IMR-90 (cell line): ENCODE results near the gene CFAP61. TPM values are rescaled to one million over a fixed set of nuclear protein-coding genes. Genes with fewer than 3 reads are reported as not detected.

Source experiments
- ATAC-seq: fragments of 200-7000 bp; cut with Tn5 transposase; 2 replicates; pipeline ENCODE4 v1.9.1; 2020; ENCODE audit warnings: low read depth, mild to moderate bottlenecking, moderate library complexity
- BruUV-seq: library from RNA; stranded (reverse); fragments of 400-500 nt; replicated peaks from 2 replicates; lab custom pipeline; 2021; lab: Mats Ljungman, UMichigan
- CTCF ChIA-PET: fragments of 300-600 bp; formaldehyde crosslinking; extraction: SDS; loops from one replicate; lab custom pipeline; 2021; ENCODE audit warnings: antibody characterized with exemption; lab: Yijun Ruan, JAX
- POLR2A ChIA-PET: fragments of 300-600 bp; sonication (Branson Sonifier 250); formaldehyde crosslinking; loops from one replicate; lab custom pipeline; 2022; ENCODE audit warnings: antibody characterized with exemption; ENCODE audit not compliant: unreplicated experiment; lab: Charles Lee
- DNase-seq: peaks from one replicate; pipeline ENCODE4 v3.0.0; 2013
- H2AFZ ChIP-seq: replicated peaks from 2 replicates; pipeline ENCODE3; 2013; ENCODE audit warnings: low read length, mild to moderate bottlenecking; ENCODE audit not compliant: poor library complexity
- H2AK5ac ChIP-seq: 2 replicates; pipeline ENCODE4 v1.6.1; 2013; ENCODE audit warnings: low read depth, low read length, inconsistent platforms
- H2AK9ac ChIP-seq: replicated peaks from 2 replicates; pipeline ENCODE3; 2013; ENCODE audit warnings: mild to moderate bottlenecking, low read depth, low read length, moderate library complexity; ENCODE audit not compliant: poor library complexity
- H2BK120ac ChIP-seq: 2 replicates; pipeline ENCODE4 v1.6.1; 2013; ENCODE audit warnings: low read depth, low read length, inconsistent platforms
- H2BK15ac ChIP-seq: 3 replicates; pipeline ENCODE4 v1.6.1; 2013; ENCODE audit warnings: low read depth, low read length, inconsistent platforms
- H2BK20ac ChIP-seq: 2 replicates; pipeline ENCODE4 v1.6.1; 2013; ENCODE audit warnings: low read depth, mild to moderate bottlenecking, inconsistent platforms, low read length, moderate library complexity
- H2BK5ac ChIP-seq: 2 replicates; pipeline ENCODE4 v1.6.1; 2013; ENCODE audit warnings: mild to moderate bottlenecking, low read depth, low read length, inconsistent platforms; ENCODE audit not compliant: poor library complexity, severe bottlenecking
- H3K14ac ChIP-seq: replicated peaks from 2 replicates; pipeline ENCODE4 v1.6.1; 2013; ENCODE audit warnings: low read depth, low read length, inconsistent platforms
- H3K18ac ChIP-seq: 2 replicates; pipeline ENCODE4 v1.6.1; 2013; ENCODE audit warnings: low read depth, low read length, control low read depth
- H3K23ac ChIP-seq: 2 replicates; pipeline ENCODE4 v1.6.1; 2013; ENCODE audit warnings: low read depth, low read length, inconsistent platforms
- H3K27ac ChIP-seq: 2 replicates; pipeline ENCODE4 v1.5.1; 2013; ENCODE audit warnings: mild to moderate bottlenecking, control low read depth, low read length; ENCODE audit not compliant: insufficient read depth
- H3K27me3 ChIP-seq: 2 replicates; pipeline ENCODE4 v1.6.1; 2013; ENCODE audit warnings: low read length; ENCODE audit not compliant: control insufficient read depth, insufficient read depth
- H3K36me3 ChIP-seq: 2 replicates; pipeline ENCODE4 v1.6.1; 2013; ENCODE audit warnings: low read length, mixed read lengths; ENCODE audit not compliant: control insufficient read depth, insufficient read depth
- H3K4ac ChIP-seq: 2 replicates; pipeline ENCODE4 v1.6.1; 2013; ENCODE audit warnings: low read depth, low read length, inconsistent platforms
- H3K4me1 ChIP-seq: 2 replicates; pipeline ENCODE4 v1.6.1; 2013; ENCODE audit warnings: low read length, mixed read lengths; ENCODE audit not compliant: control insufficient read depth, insufficient read depth
- H3K4me2 ChIP-seq: 2 replicates; pipeline ENCODE4 v1.6.1; 2013; ENCODE audit warnings: low read depth, mild to moderate bottlenecking, control low read depth, low read length, moderate library complexity
- H3K4me3 ChIP-seq: 2 replicates; pipeline ENCODE4 v1.5.1; 2013; ENCODE audit warnings: low read depth, mild to moderate bottlenecking, control low read depth, low read length, moderate library complexity; ENCODE audit not compliant: insufficient read depth
- H3K56ac ChIP-seq: 2 replicates; pipeline ENCODE4 v1.6.1; 2013; ENCODE audit warnings: low read length, inconsistent platforms; ENCODE audit not compliant: insufficient read depth; ENCODE audit errors: extremely low read depth
- H3K79me1 ChIP-seq, 2 experiments: 2 replicates each; pipeline ENCODE4 v1.6.1; 2013; ENCODE audit warnings: low read length in 2 of 2, inconsistent platforms in 1 of 2, low read depth in 1 of 2
- H3K9ac ChIP-seq: 2 replicates; pipeline ENCODE4 v1.6.1; 2013; ENCODE audit warnings: low read depth, low read length, control low read depth
- H3K9me1 ChIP-seq: 2 replicates; pipeline ENCODE4 v1.6.1; 2013; ENCODE audit warnings: low read length, inconsistent platforms; ENCODE audit not compliant: insufficient read depth
- H3K9me3 ChIP-seq: 2 replicates; pipeline ENCODE4 v1.6.1; 2013; ENCODE audit warnings: low read length; ENCODE audit not compliant: control insufficient read depth, insufficient read depth
- H4K20me1 ChIP-seq: 2 replicates; pipeline ENCODE4 v1.6.1; 2013; ENCODE audit warnings: low read length, inconsistent platforms; ENCODE audit not compliant: insufficient read depth
- H4K5ac ChIP-seq: 2 replicates; pipeline ENCODE4 v1.6.1; 2013; ENCODE audit warnings: mild to moderate bottlenecking, low read depth, low read length, control low read depth
- H4K8ac ChIP-seq, 2 experiments: 2 replicates each; pipeline ENCODE4 v1.6.1; 2013; ENCODE audit warnings: low read depth in 2 of 2, low read length in 2 of 2, control low read depth in 1 of 2, inconsistent platforms in 1 of 2
- H4K91ac ChIP-seq: 2 replicates; pipeline ENCODE4 v1.6.1; 2013; ENCODE audit warnings: low read depth, low read length, inconsistent platforms; ENCODE audit not compliant: insufficient read depth
- BHLHE40 ChIP-seq: fragments of 150-350 bp; IDR thresholded peaks from 2 replicates; pipeline ENCODE4 v1.6.1; 2016; ENCODE audit warnings: mild to moderate bottlenecking, low read depth, low read length
- CEBPB ChIP-seq: IDR thresholded peaks from 2 replicates; pipeline ENCODE4 v1.6.1; 2012; ENCODE audit warnings: low read depth, low read length, improper control_type of control experiment
- CHD1 ChIP-seq: IDR thresholded peaks from 2 replicates; pipeline ENCODE4 v1.6.1; 2012; ENCODE audit warnings: low read depth, low read length, improper control_type of control experiment
- CTCF ChIP-seq: conservative IDR thresholded peaks from 2 replicates; pipeline ENCODE4 v1.5.1; 2012; ENCODE audit warnings: mild to moderate bottlenecking, low read depth, low read length, improper control_type of control experiment
- ELK1 ChIP-seq: fragments of 150-350 bp; IDR thresholded peaks from 2 replicates; pipeline ENCODE4 v1.6.1; 2016; ENCODE audit warnings: low read depth, mild to moderate bottlenecking, low read length, moderate library complexity, borderline replicate concordance
- FOS ChIP-seq: fragments of 150-350 bp; IDR thresholded peaks from 2 replicates; pipeline ENCODE4 v1.6.1; 2016; ENCODE audit warnings: low read depth, low read length
- MAFK ChIP-seq: IDR thresholded peaks from 2 replicates; pipeline ENCODE4 v1.6.1; 2012; ENCODE audit warnings: low read depth, low read length, improper control_type of control experiment
- MAZ ChIP-seq: IDR thresholded peaks from 2 replicates; pipeline ENCODE4 v1.6.1; 2012; ENCODE audit warnings: low read depth, mild to moderate bottlenecking, low read length, improper control_type of control experiment, moderate library complexity, borderline replicate concordance
- MXI1 ChIP-seq: IDR thresholded peaks from 2 replicates; pipeline ENCODE4 v1.6.1; 2012; ENCODE audit warnings: low read depth, mild to moderate bottlenecking, low read length, moderate library complexity, borderline replicate concordance
- NFE2L2 ChIP-seq: fragments of 150-350 bp; IDR thresholded peaks from 2 replicates; pipeline ENCODE4 v1.6.1; 2016; ENCODE audit warnings: low read depth, mild to moderate bottlenecking, low read length
- POLR2A ChIP-seq: IDR thresholded peaks from 2 replicates; pipeline ENCODE4 v1.6.1; 2012; ENCODE audit warnings: mild to moderate bottlenecking, low read depth, low read length
- RAD21 ChIP-seq: IDR thresholded peaks from 2 replicates; pipeline ENCODE4 v1.6.1; 2012; ENCODE audit warnings: low read length, improper control_type of control experiment
- RCOR1 ChIP-seq: IDR thresholded peaks from 2 replicates; pipeline ENCODE4 v1.6.1; 2012; ENCODE audit warnings: mild to moderate bottlenecking, low read length, improper control_type of control experiment; ENCODE audit not compliant: insufficient replicate concordance
- RFX5 ChIP-seq: IDR thresholded peaks from 2 replicates; pipeline ENCODE4 v1.8.0; 2012; ENCODE audit warnings: low read depth, mild to moderate bottlenecking, low read length, moderate library complexity
- SMC3 ChIP-seq: fragments of 150-350 bp; IDR thresholded peaks from 2 replicates; pipeline ENCODE4 v1.6.1; 2016; ENCODE audit warnings: low read depth, mild to moderate bottlenecking, antibody characterized with exemption, low read length, moderate library complexity
- USF2 ChIP-seq: fragments of 150-350 bp; IDR thresholded peaks from 2 replicates; pipeline ENCODE4 v1.6.1; 2017; ENCODE audit warnings: mild to moderate bottlenecking, antibody characterized with exemption, low read length, low read depth
- WGBS, 2 experiments: methylation state at CpG; one replicate each; pipeline versions ENCODE4 v1.1.5 to v1.1.7; 2013; ENCODE audit warnings: missing lambda C conversion rate in 2 of 2; ENCODE audit not compliant: insufficient read length in 1 of 2; ENCODE audit errors: extremely low coverage in 2 of 2; 5-methylcytosine and 5-hydroxymethylcytosine counted together
- dilution Hi-C: fragments of 300-500 bp; cut with HindIII; formaldehyde crosslinking; loops from one replicate; pipeline ENCODE4 v1.14.3; 2018; ENCODE audit warnings: low sequenced_read_pairs; ENCODE audit not compliant: unreplicated experiment
- in situ Hi-C: fragments of 300-500 bp; cut with MboI; formaldehyde crosslinking; loops from 3 replicates; pipeline ENCODE4 v1.14.3; 2019; ENCODE audit warnings: low sequenced_read_pairs, inconsistent platforms, mixed read lengths
- intact Hi-C: fragments of 100-400 bp; cut with micrococcal nuclease; formaldehyde crosslinking; loops from 2 replicates; pipeline ENCODE4 v1.10.0; 2022
- polyA plus RNA-seq, 3 experiments: library from polyadenylated mRNA; depleted of rRNA; stranded (reverse); fragments of >200 nt; gene quantifications; 2 replicates each; pipeline ENCODE4 v1.2.3, GENCODE V29; 2012; ENCODE audit warnings: low replicate concordance in 1 of 3
- total RNA-seq: library from RNA; depleted of rRNA; stranded (reverse); fragments of >200 nt; gene quantifications from 2 replicates; pipeline ENCODE4 v1.2.3, GENCODE V29; 2012

CFAP61 gene
- total and polyA plus RNA-seq, 2 of the 4 experiments (the other 2 are of a cell fraction), result 0.07 TPM; not detected in 1

GRCh38 chr20:20312562-20312961 is 260.2 kb downstream of the CFAP61 start:
- H3K27ac ChIP-seq, result no peak overlapping the region
- ChIA-PET POLR2A (no interaction called here), CTCF (interaction anchor here (0.6 kb wide), 1 partner anchor 50 kb away, joined by 4 read pairs; no protein-coding TSS in a partner anchor)
- H4K91ac ChIP-seq, result no peak overlapping the region
- in situ Hi-C loops, result no loop called here
- H4K5ac ChIP-seq, result no peak overlapping the region
- H3K18ac ChIP-seq, result no peak overlapping the region
- intact Hi-C loops, result no loop called here
- no peak overlapping the region for H2BK120ac ChIP-seq
- H3K23ac ChIP-seq, result no peak overlapping the region
- ATAC-seq (no peak), DNase-seq (no peak)
- H2AFZ ChIP-seq, result no peak overlapping the region
- H2AK5ac ChIP-seq, result no peak overlapping the region
- no peak overlapping the region for H3K14ac ChIP-seq
- H2BK20ac ChIP-seq, result no peak overlapping the region
- H3K56ac ChIP-seq, result no peak overlapping the region
- H3K4ac ChIP-seq, result no peak overlapping the region
- no peaks in the 10 kb centered on the region for H3K4me1 ChIP-seq
- H3K9me3 ChIP-seq, result no peaks in the 10 kb centered on the region
- no peaks in the 10 kb centered on the region for H3K27me3 ChIP-seq
- no peak overlapping the region for H3K9ac ChIP-seq
- no CpG with 5 or more reads among the region's 3 CpGs for WGBS, 2 experiments
- H3K4me2 ChIP-seq, result no peak overlapping the region
- no peak overlapping the region for H2BK5ac ChIP-seq
- no peak overlapping the region for H2AK9ac ChIP-seq
- H3K9me1 ChIP-seq, result no peaks in the 10 kb centered on the region
- no peaks in the 10 kb centered on the region for H3K36me3 ChIP-seq
- no peak overlapping the region for H4K8ac ChIP-seq
- H2BK15ac ChIP-seq, result no peak overlapping the region
- no peak overlapping the region for H3K4me3 ChIP-seq
- dilution Hi-C loops, result no loop called here
- H3K79me1 ChIP-seq, result no peaks in the 10 kb centered on the region
- TF ChIP-seq RAD21, result no peak
- TF ChIP-seq USF2, result no peak
- TF ChIP-seq NFE2L2, result no peak
- no peak for TF ChIP-seq BHLHE40
- TF ChIP-seq CEBPB, result no peak
- TF ChIP-seq MXI1, result no peak
- TF ChIP-seq RCOR1, result no peak
- no peak for TF ChIP-seq SMC3
- TF ChIP-seq POLR2A, result no peak
- TF ChIP-seq MAFK, result no peak
- no peak for TF ChIP-seq ELK1
- TF ChIP-seq FOS, result no peak
- no peak for TF ChIP-seq RFX5
- no peak for TF ChIP-seq CHD1
- no peak for TF ChIP-seq MAZ
- no peak for TF ChIP-seq CTCF
- no peaks in the 10 kb centered on the region for H4K20me1 ChIP-seq
- no TSS peak for BruUV-seq
